G401.6 (cell line): Measurements from ENCODE around the gene COG6.

ENCODE experiments used
- FAIRE-seq: peaks from 2 replicates; lab custom pipeline; 2012; peaks lifted over from hg19 to GRCh38; lab: Jason Lieb, UNC

COG6 gene

GRCh38 chr13:39682310-39682709 is 26.8 kb downstream of the COG6 start:
- FAIRE-seq: no peak

GRCh38 chr13:39682788-39683187 is 27.3 kb downstream of the COG6 start:
- FAIRE-seq: no peak

- FAIRE-seq: peak; percentile 96
These were observed 29.2 kb downstream of the COG6 start for GRCh38 chr13:39684531-39685137.

GRCh38 chr13:39685652-39686051 is 30.2 kb downstream of the COG6 start:
- no peak for FAIRE-seq

- FAIRE-seq: no peak
These were observed 32.8 kb downstream of the COG6 start for GRCh38 chr13:39688278-39688677.

- no peak for FAIRE-seq
These were observed 33.4 kb downstream of the COG6 start for GRCh38 chr13:39688699-39689405.

GRCh38 chr13:39692660-39693438 is 37.4 kb downstream of the COG6 start:
- FAIRE-seq: no peak

- peak; percentile 81 for FAIRE-seq
These were observed 43.8 kb downstream of the COG6 start for GRCh38 chr13:39699274-39699673.

GRCh38 chr13:39712626-39713025 is 57.2 kb downstream of the COG6 start:
- no peak for FAIRE-seq

- peak; percentile 34 for FAIRE-seq
These were observed 73.7 kb downstream of the COG6 start for GRCh38 chr13:39729156-39729555.

- FAIRE-seq: no peak
These were observed 79.5 kb downstream of the COG6 start for GRCh38 chr13:39734952-39735351.

- no peak for FAIRE-seq
These were observed 81.6 kb downstream of the COG6 start for GRCh38 chr13:39737047-39737446.

- FAIRE-seq: no peak
These were observed 85.3 kb downstream of the COG6 start for GRCh38 chr13:39740761-39741160.

GRCh38 chr13:39748961-39749360 is 93.5 kb downstream of the COG6 start:
- no peak for FAIRE-seq

- no peak for FAIRE-seq
These were observed 94.1 kb downstream of the COG6 start for GRCh38 chr13:39749528-39749927.

GRCh38 chr13:39751805-39752204 is 96.3 kb downstream of the COG6 start:
- no peak for FAIRE-seq

GRCh38 chr13:39760521-39760920 is 105.1 kb downstream of the COG6 start:
- FAIRE-seq: no peak

GRCh38 chr13:39765801-39766463 is 110.5 kb downstream of the COG6 start:
- FAIRE-seq: no peak

- FAIRE-seq: no peak
These were observed 111.1 kb downstream of the COG6 start for GRCh38 chr13:39766464-39767158.

- FAIRE-seq: no peak
These were observed 112.5 kb downstream of the COG6 start for GRCh38 chr13:39767791-39768517.

GRCh38 chr13:39768962-39769361 is 113.5 kb downstream of the COG6 start:
- FAIRE-seq: no peak
